ENCODE measurements around the gene NHSL1.

NHSL1 gene

DNA sequence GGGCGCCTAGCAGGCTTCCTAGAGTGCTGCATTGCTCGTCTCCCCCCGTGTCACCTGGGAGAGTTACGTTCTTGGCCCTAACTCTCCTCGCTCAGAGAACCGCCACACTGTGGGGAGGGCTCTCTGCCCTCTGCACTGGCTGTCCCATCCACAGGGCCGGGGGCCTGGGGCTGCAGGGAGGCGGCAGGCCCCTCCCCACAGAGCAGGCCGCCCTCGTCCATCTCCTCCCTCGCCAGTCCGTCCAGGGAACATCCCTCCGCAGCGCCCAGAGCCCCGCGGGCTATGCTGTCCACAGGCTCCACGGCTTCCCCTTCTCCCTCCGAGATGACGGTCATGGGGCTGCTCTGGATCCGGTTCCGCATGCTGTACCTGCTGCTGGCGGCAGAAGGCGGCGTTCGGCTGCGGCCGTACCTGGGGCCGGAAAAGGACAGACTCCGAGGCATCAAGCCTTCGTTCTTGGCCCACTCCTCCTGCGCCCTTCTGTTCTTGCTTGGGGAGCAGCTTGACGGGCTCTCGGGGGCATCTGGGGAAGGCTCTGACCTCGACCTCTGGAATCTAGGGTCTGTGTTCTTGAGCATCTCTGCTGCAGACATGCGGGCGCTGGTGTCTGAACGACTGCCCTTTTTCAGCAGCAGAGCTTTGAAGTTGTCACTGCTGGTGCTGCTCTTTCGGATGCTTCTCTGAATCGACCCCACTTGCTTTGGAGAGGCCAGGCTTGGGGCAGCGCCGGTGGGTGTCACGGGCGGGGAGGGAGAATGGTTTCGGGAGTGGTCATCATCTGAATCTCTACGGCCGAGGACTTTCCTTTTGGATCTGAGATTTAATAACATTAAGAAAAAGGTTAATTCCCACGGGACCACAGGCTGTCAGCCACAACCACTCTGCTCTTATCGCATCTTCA is 75.0 kb downstream of the NHSL1 start:
- no peak for DNase-seq

DNA sequence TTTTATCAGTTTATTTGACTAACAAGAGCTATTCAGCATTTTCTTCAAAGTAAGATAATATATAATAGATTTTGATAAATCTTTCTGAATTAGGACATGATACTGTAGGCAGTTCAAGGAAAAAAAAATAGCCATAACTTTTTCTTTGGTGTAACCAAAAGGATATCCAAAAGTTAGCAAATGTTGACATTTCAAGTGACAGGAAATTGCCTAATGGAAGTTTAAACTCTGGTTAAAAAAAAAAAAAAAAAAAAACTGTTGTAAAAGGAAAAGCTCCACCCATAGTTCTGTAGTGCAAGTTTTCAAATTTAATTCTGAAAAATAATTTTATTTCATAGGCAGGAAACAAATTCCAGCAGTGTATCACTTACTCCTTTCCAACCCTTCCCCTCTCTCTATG is 76.4 kb downstream of the NHSL1 start:
- DNase-seq = no peak

DNA sequence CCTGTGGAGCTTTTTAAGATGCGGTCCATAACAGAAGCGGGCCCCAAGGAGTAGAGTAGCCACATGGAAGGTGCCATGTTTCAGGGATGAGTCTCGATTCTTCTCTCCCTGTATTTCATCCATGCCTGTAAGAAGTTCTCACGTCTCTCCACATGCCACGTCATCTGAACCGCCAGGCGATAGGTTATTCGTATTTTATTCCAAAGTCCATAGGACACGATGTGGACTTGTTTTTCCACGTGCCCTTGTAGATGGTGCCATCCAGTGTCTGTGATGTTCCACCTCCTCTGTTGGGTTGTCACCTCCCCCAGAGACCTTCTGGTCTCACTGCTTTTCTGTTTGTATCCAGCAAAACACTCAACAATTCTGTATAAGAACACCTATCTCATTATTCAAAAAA is 77.7 kb downstream of the NHSL1 start:
- DNase-seq = no peak

DNA sequence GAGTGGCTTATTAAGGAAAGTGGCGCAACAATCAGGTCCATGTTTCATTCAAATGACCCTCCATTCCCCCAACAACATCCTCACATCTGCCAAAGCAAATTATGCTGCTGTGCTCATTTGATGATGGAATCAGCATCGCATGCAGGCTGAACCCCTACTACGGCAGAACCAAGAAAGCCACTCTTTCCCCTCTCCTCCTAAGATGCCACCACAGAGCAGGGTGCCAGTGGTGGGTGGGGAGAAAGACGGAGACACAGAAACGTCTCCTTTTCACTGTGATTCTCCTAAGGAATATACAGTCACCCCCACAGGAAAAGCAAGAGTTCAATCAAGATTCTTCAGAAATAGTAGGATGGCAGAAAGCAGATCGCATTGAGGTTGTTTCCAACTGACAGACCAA is 78.2 kb downstream of the NHSL1 start:
- no peak for DNase-seq

DNA sequence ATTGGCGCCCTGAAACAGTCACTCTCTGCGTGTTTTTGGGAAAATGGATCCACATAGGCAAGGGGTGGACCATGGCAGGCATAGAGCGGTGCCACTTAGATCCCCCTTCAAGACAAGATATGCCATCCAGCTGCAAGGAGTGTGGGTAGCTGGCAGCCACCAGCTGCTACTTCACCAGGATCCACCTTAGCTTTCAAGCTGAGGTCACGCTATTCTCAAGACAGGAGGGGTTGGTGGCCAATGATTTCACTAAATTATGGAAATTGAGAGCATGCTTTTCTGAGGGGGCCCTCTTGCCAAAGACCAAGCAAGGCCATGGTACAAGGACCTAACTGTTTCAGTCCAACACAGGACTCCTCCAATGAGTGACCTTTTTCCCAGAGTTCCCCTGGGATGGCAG is 78.9 kb downstream of the NHSL1 start:
- DNase-seq = no peak

DNA sequence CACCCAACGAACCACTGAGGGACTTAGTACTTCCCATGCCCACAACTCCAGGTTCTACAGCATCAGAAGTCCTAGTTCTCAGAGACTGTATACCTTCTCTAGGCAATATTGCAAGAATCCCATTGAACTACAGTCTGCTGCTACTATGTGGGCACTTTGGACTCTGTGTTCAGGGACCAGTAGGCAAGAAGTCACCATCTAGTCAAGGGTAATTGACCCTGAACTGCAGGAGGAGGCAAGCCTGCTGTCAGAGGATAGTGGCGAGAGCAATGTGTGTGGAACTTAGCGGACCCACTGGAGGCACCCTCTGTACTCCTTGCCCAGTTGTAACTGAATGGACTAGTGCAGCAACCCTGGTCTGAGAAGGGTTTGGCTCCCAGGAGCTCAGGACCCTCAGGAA is 79.5 kb downstream of the NHSL1 start:
- DNase-seq = no peak

DNA sequence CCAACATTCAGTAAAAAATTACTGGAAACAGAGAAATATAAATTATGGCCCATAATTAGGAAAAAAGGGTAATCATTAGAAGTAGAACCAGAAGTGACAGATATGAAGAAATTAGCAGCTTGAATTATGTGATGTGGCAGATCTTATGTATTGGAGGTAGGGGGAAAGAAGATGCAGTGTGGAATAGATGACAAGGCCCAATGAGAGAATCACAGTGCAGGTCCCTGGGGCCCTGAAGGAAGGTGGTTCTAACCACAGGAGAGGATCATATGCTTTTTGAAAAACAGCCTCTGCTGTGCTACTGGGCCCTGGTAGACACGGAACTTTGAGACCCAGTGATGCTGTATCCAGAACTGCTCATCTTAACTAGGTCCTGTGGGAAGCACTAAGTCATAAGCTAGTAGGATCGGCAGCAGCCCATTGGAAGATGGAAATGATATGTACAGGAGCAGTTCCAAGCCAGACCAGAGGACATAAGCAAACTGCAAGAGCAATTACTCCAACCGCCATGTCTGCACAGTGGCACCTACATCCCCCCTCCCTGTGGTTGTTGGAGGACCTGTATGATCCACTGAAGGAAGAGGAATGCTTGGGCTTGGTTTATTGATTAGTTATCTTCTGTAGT is 81.1 kb downstream of the NHSL1 start:
- no peak for DNase-seq

DNA sequence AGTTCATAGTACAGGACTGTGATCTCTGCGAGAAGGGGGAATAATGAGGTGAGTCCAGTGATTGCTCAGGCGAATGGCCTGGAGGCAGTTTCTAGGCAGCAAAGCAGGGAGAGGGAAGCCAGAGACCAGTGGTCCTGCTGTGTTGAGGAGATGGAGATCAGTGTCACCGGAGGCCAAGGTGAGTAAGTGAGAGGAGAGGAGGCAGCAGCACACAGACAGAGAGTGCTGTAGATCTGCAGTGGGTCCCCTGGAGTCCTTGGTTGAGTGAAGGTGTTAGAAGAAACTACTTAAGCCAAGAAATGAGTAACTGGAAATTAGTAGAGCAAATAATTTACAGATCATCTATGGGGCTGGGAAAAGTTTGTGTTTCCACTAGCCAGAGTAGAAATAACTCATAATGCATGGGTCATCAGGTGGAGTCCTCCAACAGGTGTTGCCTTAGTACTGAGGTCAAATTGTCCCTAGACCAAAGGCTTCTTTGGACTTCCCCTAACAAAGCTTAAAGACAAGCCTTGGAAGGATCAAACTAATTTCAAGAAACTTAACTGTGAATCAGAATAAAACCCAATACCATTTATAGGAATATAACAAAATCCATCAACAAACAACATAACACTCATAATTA is 81.7 kb downstream of the NHSL1 start:
- DNase-seq = no peak

DNA sequence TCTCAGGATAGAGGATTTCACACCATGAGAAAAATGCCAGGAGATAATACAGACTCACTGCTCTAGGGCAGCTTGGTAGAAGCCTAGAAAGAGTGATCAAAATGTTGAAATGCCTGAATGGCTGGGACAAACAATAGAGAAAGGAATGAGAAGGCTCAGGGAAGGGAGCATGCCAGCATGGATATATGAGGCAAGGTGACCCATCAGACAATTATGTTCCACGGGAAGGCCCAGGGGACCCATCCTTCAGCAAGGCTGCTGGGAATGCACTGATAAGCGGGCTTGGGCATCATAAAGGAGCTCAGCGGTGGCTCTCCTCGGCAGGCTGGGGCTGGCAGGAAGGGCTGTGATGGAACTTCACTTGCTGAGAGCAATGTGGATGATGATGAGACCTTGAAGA is 83.1 kb downstream of the NHSL1 start:
- DNase-seq = no peak

DNA sequence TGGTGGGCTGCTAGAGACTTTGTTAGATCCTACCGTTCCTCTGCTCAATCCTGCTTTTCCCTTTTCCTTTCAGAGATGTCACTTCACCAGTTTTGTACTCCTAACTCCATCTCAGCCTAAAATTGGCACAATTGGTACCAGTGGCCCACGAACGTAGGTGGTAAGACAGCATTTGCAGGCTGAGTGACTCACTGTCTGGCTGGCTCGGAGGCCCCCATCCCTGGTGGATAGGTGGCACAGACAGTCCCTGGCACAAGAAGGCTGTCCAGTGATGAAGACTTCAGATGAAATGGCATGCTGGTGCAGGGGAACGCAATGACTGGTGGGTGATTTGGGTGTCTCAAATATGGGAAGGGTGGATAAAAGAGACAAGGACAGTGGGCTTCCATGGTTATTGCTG is 84.2 kb downstream of the NHSL1 start:
- DNase-seq = no peak

DNA sequence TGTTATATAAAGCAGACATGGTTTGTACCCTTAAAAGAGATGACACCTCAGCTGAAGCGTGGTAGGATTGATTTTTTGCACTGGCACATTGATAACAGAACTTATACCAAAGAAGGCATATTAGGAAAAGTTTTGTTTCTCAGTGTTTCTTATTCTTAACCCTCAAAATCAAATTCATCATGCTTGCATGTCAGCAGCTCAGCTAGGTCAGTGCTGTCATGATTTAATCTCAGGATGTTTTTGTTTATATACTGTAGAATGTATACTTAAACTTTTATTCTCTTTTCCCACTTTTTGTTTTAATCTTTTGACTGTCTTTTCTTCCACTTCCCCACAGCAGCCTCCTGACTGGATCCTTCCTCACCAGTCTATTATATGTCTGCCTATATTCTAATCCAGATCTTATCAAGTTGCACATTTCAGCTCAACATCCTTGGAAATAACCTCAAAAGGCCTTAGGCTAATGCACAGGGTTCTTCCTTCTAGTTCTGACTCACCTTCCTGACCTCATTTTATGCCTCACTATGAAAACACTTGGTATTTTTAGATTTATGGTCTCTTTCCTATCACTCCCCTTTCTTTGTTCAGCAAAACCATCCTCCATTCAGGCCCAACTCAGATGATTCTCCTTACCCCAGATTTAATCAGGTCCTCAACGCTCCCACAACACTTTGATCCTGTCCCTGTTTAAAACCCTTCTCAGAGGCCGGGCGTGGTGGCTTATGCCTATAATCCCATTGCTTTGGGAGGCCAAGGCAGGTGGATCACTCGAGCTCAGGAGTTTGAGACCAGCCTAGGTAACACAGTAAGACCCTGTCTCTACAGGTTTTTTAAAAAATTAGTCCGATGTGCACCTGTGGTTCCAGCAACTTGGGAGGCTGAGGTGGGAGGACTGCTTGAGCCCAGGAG is 88.1 kb downstream of the NHSL1 start:
- no peak for DNase-seq

DNA sequence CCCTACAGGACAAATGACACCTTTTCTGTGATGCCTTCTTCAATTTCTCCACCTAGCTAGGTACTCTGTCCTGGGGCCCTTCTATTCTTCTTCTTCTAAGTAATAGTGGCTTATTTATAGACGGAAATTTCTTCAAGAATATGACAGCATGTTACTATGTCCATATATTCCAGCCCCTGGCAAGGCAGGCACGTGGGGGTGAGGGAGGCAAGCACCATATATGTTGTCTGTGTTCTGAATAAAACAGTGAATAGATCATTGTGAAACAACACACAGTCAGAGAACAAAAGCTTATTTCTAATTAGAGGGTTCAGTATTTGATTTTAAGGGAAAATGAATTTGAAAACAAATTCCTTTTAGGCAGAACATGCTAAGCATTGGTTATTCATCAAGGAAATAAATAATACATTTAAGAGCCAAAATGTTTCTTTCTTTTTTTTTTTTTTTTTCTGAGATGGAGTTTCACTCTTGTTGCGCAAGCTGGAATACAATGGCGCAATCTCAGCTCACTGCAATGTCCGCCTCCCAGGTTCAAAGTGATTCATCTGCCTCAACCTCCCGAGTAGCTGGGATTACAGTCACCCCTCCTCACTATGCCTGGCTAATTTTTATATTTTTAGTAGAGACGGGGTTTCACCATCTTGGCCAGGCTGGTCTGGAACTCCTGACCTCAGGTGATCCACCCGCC is 89.1 kb downstream of the NHSL1 start:
- no peak for DNase-seq

DNA sequence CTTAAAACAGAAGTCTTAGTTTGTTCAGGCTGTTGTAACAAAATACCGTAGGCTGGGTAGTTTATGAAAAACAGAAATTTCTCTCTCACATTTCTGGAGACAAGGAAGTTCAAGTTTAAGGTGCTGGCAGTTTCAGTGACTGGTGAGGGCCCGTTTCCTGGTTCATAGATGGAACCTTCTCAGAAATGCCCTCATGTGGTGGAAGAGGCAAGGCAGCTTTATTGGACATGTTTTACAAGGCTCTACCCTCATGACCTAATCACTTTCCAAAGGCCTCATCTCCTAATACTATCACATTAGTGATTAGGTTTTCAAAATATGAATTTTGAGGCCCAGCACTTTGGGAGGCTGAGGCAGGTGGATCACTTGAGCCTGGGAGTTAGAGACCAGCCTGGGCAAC is 92.9 kb downstream of the NHSL1 start:
- DNase-seq = no peak

DNA sequence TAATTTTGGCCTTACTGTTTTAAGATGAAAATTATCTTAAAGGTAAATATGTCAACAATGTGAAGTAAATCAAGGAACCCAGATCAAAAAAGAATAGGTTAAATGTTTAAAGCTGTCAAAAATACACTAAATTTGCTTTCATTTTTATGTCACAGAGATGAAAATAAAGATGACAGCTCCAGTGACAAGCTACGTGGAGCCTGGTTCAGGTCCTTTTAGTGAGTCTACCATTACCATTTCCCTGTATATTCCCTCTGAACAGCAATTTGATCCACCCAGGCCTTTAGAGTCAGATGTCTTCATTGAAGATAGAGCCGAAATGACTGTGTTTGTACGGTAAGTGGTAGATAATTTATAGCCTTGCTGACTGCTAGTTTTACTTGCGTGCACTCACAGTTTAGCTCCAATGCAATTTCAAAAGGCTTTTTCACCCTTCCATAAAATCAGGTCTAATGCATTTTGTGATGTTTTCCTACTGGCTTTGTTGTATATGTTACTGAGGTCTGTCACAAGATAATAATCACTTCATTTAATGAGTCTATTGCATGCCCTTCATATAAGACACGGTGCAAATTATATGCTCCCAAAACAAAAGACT is 93.4 kb downstream of the NHSL1 start:
- no peak for DNase-seq

DNA sequence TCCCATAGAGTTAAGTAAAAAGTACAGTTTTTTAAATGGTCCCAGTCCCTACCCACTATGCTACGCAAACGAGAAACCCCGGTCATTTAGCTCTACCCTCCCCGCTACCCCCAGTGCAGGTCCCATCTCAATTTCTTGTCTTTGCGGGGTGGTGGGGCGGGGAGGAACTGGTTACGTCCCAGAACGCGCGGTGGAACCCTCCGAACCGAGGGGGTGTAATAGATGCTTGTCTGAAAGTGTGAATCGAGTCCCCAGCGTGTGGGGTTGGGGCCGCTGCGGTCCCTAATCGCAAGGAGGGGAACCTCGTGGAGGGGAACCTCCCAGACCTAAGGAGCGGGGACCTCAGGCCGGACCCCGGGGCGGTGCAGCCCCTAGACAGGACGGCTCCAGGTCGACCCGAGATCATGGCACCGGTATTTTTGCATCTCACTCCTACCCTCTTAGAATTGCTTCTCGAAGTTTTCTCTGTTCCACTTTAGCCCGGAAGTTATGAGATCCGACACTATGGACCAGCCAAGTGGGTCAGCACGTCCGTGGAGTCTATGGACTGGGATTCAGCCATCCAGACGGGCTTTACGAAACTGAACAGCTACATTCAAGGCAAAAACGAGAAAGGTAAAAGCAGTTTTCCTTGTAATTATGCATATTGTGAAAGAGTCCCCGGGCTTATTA is 94.5 kb downstream of the NHSL1 start:
- DNase-seq = no peak

DNA sequence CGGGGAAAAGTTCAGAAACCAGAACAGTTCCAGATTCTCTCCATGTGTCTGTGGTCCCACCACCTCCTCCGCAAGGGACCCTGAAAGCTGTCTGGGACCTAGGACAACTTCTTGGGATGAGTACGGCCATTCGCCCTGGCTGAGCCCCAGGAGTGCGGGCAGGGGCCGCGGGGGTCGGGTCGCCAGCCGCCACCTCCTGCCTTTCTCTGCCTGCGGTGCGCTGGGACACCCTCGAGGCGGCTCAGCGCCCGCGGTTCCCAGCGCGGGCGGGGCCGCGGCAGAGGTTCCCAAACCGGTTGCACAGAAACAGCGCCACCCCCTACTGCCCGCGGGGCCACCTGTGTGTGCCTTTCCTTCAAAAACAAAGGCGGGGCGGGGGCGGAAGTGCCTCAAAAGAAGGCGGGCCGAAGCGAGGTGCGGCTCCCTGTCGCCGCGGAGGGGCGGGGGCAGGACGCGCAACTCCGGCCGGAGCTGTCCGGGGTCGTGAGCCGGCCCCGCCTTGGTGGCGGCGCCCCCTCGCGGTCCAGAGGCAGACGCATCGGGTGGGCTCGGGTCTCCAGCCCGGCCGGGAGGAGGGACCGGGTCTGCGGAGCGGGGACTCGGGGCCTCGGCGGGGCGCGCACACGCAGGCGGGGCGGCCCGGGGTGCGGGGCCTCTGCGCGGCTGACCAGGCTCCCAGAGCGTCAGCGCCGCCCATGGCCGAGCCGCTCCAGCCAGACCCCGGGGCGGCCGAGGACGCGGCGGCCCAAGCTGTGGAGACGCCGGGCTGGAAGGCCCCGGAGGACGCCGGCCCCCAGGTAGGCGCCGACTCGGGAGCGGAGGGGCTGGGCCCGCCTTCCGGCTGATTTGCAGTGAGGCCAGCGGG is 95.3 kb downstream of the NHSL1 start, which contains the start of gene HEBP2:
Gene HEBP2, plus strand, starts transcription at position 423 of the 865 bp plus-strand sequence. Its CDS starts 273 bp downstream, at position 696.
- peak; percentile 93 for DNase-seq

DNA sequence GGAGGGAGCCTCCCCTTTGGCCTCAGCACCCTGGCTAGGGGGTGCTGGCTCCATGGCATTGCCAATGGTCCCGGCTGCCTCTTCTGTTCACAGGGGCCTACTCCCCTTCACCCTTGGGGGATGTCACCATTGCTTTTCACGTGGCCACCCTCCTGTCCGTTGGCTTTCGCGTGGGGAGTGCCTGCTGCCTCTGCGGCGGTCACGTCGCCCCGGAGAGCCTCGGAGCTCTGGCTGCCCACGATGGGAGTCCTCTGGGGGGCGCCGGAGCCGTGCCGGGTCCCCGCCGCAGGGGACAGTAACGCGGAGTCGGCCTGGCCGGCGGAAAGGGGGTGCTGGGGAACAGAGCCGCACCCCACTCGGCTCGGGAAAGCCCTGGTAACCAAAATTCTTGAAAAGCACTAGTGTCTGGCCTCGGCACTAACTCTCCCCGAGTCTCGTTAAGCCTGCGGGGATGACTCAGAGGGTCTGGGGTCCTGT is 95.9 kb downstream of the NHSL1 start:
- DNase-seq = no peak

DNA sequence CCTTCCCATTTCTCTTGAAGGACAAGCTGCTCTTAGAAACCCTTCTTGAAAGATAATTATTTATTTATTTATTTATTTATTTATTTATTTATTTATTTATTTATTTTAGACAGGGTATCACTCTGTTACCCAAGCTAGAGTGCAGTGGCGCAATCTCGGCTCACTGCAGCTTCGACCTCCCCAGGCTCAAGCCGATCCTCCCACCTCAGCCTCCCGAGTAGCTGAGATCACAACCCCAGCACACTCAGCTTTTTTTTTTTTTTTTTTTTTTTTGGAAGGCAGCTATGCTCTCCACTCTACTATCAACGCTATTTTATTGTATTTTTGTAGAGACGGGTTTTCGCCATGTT is 96.5 kb downstream of the NHSL1 start:
- no peak for DNase-seq

DNA sequence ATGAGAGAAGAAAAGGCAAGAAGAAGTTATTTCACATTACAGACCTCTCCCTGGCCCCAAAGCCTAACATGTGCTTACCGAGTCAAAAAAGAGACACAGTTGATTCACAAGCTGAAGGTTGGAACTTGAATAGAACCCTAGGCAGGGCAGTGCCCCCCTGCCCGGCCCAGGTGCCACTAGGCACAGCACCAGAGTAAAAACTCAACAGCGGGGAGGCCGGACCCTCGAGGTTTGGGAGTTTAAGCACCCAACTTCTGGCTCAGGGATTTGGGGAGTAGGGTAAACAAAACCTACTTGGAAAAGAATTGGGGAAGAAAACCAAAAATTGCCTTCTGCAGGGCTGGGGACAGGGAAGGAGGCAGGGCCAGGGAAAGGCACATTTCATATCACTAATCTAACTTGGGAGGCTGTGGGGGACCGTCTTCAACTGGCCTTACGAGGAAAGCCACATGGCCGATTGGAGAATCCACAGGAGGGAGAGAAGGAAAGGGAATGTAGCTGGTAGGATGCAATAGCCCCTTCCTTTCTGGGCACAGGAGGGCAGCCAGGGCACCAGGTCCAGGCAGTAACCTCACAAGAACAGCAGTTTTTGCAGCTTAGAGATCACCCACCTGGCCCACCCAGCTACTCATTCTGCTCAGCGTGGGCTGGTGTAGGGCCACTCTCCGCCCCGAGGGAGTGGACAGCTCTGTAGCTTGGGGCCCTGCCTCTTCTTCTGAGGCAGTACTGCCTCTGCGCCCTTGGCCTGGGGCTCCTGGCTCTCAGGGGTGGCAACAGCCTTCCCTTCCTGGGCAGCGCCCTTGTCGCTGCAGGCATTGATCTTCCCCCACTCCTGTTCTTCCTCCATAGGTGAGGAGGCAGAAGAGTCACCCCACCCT is 97.1 kb downstream of the NHSL1 start:
- no peak for DNase-seq

All from NCI-H510A (cell line).